Neuronal stem cell (in vitro differentiated cells): ENCODE data around the gene BABAM2.

Experiments used
- DNase-seq: peaks from one replicate; pipeline ENCODE4 v3.0.0-alpha.2; 2013; ENCODE audit warnings: low spot score
- H2AFZ ChIP-seq: one replicate; pipeline ENCODE4 v1.6.1; 2013; ENCODE audit warnings: mild to moderate bottlenecking, low read length, inconsistent platforms
- H2AK5ac ChIP-seq: 2 replicates; pipeline ENCODE4 v1.6.1; 2013; ENCODE audit warnings: low read depth, mild to moderate bottlenecking, inconsistent platforms, low read length, moderate library complexity, mixed read lengths
- H2BK120ac ChIP-seq: 2 replicates; pipeline ENCODE4 v1.6.1; 2013; ENCODE audit warnings: low read depth, mild to moderate bottlenecking, inconsistent platforms, low read length, moderate library complexity, mixed read lengths
- H2BK12ac ChIP-seq: one replicate; pipeline ENCODE4 v1.6.1; 2013; ENCODE audit warnings: low read length, inconsistent platforms
- H2BK15ac ChIP-seq: 2 replicates; pipeline ENCODE4 v1.6.1; 2013; ENCODE audit warnings: mild to moderate bottlenecking, low read length, inconsistent platforms, mixed read lengths
- H2BK5ac ChIP-seq: one replicate; pipeline ENCODE4 v1.6.1; 2013; ENCODE audit warnings: inconsistent platforms, mild to moderate bottlenecking, low read length, moderate library complexity
- H3K14ac ChIP-seq: one replicate; pipeline ENCODE4 v1.6.1; 2013; ENCODE audit warnings: low read length, inconsistent platforms
- H3K18ac ChIP-seq: 2 replicates; pipeline ENCODE4 v1.6.1; 2013; ENCODE audit warnings: low read length, inconsistent platforms
- H3K23ac ChIP-seq: 2 replicates; pipeline ENCODE4 v1.6.1; 2013; ENCODE audit warnings: low read depth, mild to moderate bottlenecking, mixed read lengths, low read length, inconsistent platforms; ENCODE audit not compliant: poor library complexity
- H3K27ac ChIP-seq: replicated peaks from 3 replicates; pipeline ENCODE4 v1.5.1; 2013; ENCODE audit warnings: low read length, inconsistent platforms
- H3K27me3 ChIP-seq, 3 experiments: 2 replicates each; pipeline ENCODE4 v1.6.1; 2013; ENCODE audit warnings: low read length in 3 of 3, mild to moderate bottlenecking in 2 of 3, inconsistent platforms in 1 of 3, low read depth in 1 of 3, mixed read lengths in 1 of 3, moderate library complexity in 1 of 3; ENCODE audit not compliant: control insufficient read depth in 3 of 3, insufficient read depth in 3 of 3
- H3K36me3 ChIP-seq, 2 donors: replicated peaks in 1 of 2; 2 replicates each; pipeline ENCODE4 v1.6.1; 2013; ENCODE audit warnings: low read length in 2 of 2; ENCODE audit not compliant: control insufficient read depth in 2 of 2, insufficient read depth in 2 of 2
- H3K4ac ChIP-seq: 2 replicates; pipeline ENCODE4 v1.6.1; 2013; ENCODE audit warnings: inconsistent platforms, mild to moderate bottlenecking, low read length, moderate library complexity
- H3K4me1 ChIP-seq, 2 donors: 1 replicate in 1 of 2; 2 replicates in 1 of 2; pipeline ENCODE4 v1.6.1; 2013; ENCODE audit warnings: low read length in 2 of 2, low read depth in 1 of 2; ENCODE audit not compliant: control insufficient read depth in 2 of 2, insufficient read depth in 1 of 2
- H3K4me2 ChIP-seq: one replicate; pipeline ENCODE4 v1.6.1; 2013; ENCODE audit warnings: mild to moderate bottlenecking, low read length, inconsistent platforms; ENCODE audit not compliant: insufficient read depth, poor library complexity, severe bottlenecking
- H3K4me3 ChIP-seq, 2 donors: 2 replicates each; pipeline ENCODE4 v1.5.1; 2013; ENCODE audit warnings: low read length in 2 of 2, mild to moderate bottlenecking in 2 of 2, inconsistent platforms in 1 of 2, moderate library complexity in 1 of 2
- H3K79me1 ChIP-seq: one replicate; pipeline ENCODE4 v1.6.1; 2013; ENCODE audit warnings: low read depth, mild to moderate bottlenecking, inconsistent platforms, low read length, moderate library complexity
- H3K9ac ChIP-seq: one replicate; pipeline ENCODE4 v1.6.1; 2013; ENCODE audit warnings: mild to moderate bottlenecking, low read depth, low read length, inconsistent platforms; ENCODE audit not compliant: poor library complexity
- H3K9me3 ChIP-seq, 2 donors: replicated peaks in 1 of 2; 2 replicates each; pipeline versions ENCODE3 to v1.6.1; 2013; ENCODE audit warnings: low read length in 2 of 2, mild to moderate bottlenecking in 2 of 2, inconsistent platforms in 1 of 2, low read depth in 1 of 2, mixed read lengths in 1 of 2, moderate library complexity in 1 of 2; ENCODE audit not compliant: control insufficient read depth in 2 of 2, insufficient read depth in 1 of 2
- H4K8ac ChIP-seq: one replicate; pipeline ENCODE4 v1.6.1; 2013; ENCODE audit warnings: low read depth, mild to moderate bottlenecking, inconsistent platforms, low read length, moderate library complexity
- H4K91ac ChIP-seq: one replicate; pipeline ENCODE4 v1.6.1; 2013; ENCODE audit warnings: low read length, low read depth, mild to moderate bottlenecking, inconsistent platforms; ENCODE audit not compliant: poor library complexity
- WGBS, 2 donors: extraction: QIAGEN DNeasy Blood & Tissue Kit; methylation state at CpG; one replicate each; pipeline ENCODE4 v1.1.7; 2013; ENCODE audit warnings: missing lambda C conversion rate in 2 of 2, mixed read lengths in 1 of 2; ENCODE audit not compliant: insufficient read length in 2 of 2, insufficient replicate concordance in 1 of 2; ENCODE audit errors: extremely low coverage in 2 of 2; 5-methylcytosine and 5-hydroxymethylcytosine counted together

BABAM2 gene

DNA sequence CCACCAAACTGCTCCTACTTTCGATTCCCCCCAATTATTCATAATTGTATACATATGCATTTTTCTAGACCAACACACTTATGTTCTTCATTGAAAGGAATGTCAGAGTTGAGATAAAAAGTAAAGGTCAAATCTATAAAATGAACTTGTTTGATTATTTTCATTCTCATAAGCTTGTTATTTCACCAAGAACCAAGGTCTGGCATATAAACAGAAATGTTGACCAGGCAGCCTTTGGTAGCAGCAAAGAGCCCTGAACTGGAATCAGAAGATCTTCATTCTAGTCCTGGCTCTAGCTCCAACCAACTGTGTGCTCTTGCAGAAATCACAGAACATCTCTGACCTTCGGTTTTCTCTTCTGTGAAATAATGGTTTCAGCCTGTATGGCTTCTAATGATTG lies 43.2 kb upstream of the BABAM2 start:
- no peaks in the 10 kb centered on the region for H3K36me3 ChIP-seq
- H4K91ac ChIP-seq: no peak overlapping the region
- no peak overlapping the region for H3K18ac ChIP-seq
- H3K23ac ChIP-seq: no peak overlapping the region
- no peak overlapping the region for H2AFZ ChIP-seq
- no peak overlapping the region for H3K9ac ChIP-seq
- H3K27ac ChIP-seq: no peak overlapping the region
- H3K4ac ChIP-seq: no peak overlapping the region
- H2AK5ac ChIP-seq: no peak overlapping the region
- WGBS, 2 donors: no CpG with 5 or more reads among the region's 2 CpGs
- no peaks in the 10 kb centered on the region for H3K79me1 ChIP-seq
- H3K4me1 ChIP-seq: no peaks in the 10 kb centered on the region
- H3K4me2 ChIP-seq: no peak overlapping the region
- no peak overlapping the region for H3K4me3 ChIP-seq
- H4K8ac ChIP-seq: no peak overlapping the region
- DNase-seq: no peak
- no peak overlapping the region for H3K14ac ChIP-seq
- no peaks in the 10 kb centered on the region for H3K9me3 ChIP-seq
- no peak overlapping the region for H2BK12ac ChIP-seq
- H3K27me3 ChIP-seq: no peaks in the 10 kb centered on the region
- H2BK120ac ChIP-seq: no peak overlapping the region
- no peak overlapping the region for H2BK15ac ChIP-seq
- H2BK5ac ChIP-seq: no peak overlapping the region

DNA sequence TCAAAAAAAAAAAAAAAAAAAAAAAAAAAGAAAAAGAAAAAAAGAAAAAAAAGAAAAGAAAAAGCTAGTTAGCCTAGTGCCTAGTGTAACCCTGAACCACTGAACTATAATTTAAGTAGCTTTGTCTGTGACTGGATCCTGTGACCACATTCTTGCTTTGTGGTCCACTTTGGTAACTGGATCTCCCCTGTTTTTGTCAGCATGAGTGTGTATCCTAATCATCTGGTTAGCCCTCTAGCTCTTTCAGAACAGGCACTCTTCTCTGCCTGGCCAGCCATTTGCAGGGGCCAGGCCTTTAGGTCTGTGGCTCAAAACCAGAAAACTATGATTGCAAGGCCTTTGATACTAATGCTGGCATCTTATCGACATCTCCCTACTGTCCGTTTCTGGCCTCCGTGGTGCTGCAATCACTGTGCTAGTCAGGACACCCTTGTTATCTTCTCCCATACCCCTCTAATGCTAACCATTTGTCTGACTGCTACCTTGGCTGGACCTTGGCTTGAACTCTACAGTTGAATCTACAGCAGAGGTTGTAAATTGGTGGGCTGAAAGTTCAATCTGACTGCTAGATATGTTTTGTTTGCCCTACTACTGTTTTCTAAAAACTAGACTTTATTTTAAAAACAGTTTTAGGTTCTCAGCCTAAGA lies 40.8 kb upstream of the BABAM2 start:
- Histone ChIP-seq H2BK120ac (no peak overlapping the region), H4K8ac (no peak overlapping the region), H2AK5ac (no peak overlapping the region), H3K36me3 (peaks cover 0 to 2% of the 10 kb centered on the region in 2 donors), H3K4me1 (no peaks in the 10 kb centered on the region), H3K4me3 (no peak overlapping the region), H3K27ac (no peak overlapping the region), H3K79me1 (no peaks in the 10 kb centered on the region), H3K27me3 (no peaks in the 10 kb centered on the region), H4K91ac (no peak overlapping the region), H2AFZ (no peak overlapping the region), H3K14ac (no peak overlapping the region), H3K18ac (no peak overlapping the region), H2BK5ac (no peak overlapping the region), H3K23ac (no peak overlapping the region), H2BK12ac (no peak overlapping the region), H3K4me2 (no peak overlapping the region), H2BK15ac (no peak overlapping the region), H3K4ac (no peak overlapping the region), H3K9ac (no peak overlapping the region), H3K9me3 (peaks cover 3 to 5% of the 10 kb centered on the region in 2 donors)
- WGBS, 2 donors: no CpG with 5 or more reads among the region's 3 CpGs
- no peak for DNase-seq

DNA sequence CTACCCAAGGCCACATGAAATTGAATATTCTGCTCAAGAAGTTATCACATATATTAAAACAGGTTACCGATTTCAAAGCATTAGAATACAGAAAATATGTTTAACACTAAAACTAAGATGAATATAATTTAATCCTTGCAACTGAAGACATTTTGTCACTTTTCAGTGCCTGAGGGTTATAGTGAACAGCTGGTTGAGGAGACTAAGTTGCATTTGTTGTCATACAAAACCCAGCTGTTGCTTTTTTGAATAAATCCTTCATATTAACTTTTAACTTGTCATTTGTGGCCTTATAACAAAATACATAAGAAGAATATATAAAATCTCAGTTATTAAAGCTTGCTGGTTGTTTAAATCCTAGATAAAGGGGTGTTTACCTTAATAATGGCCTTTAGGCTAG lies 37.8 kb upstream of the BABAM2 start:
- Histone ChIP-seq H3K27ac (no peak overlapping the region), H3K27me3 (no peaks in the 10 kb centered on the region), H2AFZ (no peak overlapping the region), H3K9ac (no peak overlapping the region), H2BK5ac (no peak overlapping the region), H2BK15ac (no peak overlapping the region), H3K36me3 (peaks cover 0 to 2% of the 10 kb centered on the region in 2 donors), H2BK12ac (no peak overlapping the region), H3K4me2 (no peak overlapping the region), H4K91ac (no peak overlapping the region), H2BK120ac (no peak overlapping the region), H3K4ac (no peak overlapping the region), H3K79me1 (no peaks in the 10 kb centered on the region), H3K18ac (no peak overlapping the region), H3K23ac (no peak overlapping the region), H3K4me1 (no peaks in the 10 kb centered on the region), H2AK5ac (no peak overlapping the region), H3K4me3 (no peak overlapping the region), H4K8ac (no peak overlapping the region), H3K9me3 (peaks cover 4 to 9% of the 10 kb centered on the region in 2 donors), H3K14ac (no peak overlapping the region)
- no CpG with 5 or more reads among the region's 1 CpG for WGBS, 2 donors
- DNase-seq: no peak

DNA sequence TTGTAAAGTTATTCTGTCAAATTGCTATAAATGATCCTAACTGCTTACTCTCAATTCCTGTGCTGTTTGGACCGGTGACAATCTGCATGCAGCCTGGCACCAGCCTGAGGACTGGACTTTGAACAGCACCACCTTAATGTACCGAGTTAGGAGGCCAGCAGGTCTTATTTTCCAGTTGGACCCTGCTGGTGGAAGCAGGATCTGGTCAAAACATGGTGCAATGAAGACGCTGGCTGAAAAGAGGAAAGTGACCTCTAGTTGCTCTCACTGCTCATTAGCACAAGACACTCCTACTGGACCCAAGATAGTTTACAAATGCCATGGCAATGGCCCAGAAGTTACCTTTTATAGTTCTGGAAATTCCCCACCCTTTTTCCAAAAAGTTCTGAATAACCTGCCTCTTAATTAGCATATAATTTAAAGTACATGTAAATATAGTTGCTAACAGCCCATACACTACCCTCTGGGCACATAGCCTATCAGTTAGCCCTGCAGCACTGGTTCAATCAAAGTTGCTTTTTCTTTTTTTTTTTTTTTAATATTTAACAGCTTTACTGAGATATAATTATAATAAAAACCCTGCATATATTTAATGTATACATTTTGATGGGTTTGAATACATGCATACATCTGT lies 36.2 kb upstream of the BABAM2 start:
- H3K9ac ChIP-seq: no peak overlapping the region
- H4K8ac ChIP-seq: no peak overlapping the region
- no peak overlapping the region for H2BK5ac ChIP-seq
- no peak overlapping the region for H3K4me2 ChIP-seq
- H3K23ac ChIP-seq: no peak overlapping the region
- no peak overlapping the region for H2AK5ac ChIP-seq
- H3K79me1 ChIP-seq: no peaks in the 10 kb centered on the region
- no peaks in the 10 kb centered on the region for H3K27me3 ChIP-seq
- H3K18ac ChIP-seq: no peak overlapping the region
- peaks cover 0 to 2% of the 10 kb centered on the region in 2 donors for H3K36me3 ChIP-seq
- no peaks in the 10 kb centered on the region for H3K4me1 ChIP-seq
- H2BK15ac ChIP-seq: no peak overlapping the region
- no peak for DNase-seq
- H3K27ac ChIP-seq: no peak overlapping the region
- no peak overlapping the region for H4K91ac ChIP-seq
- no peak overlapping the region for H3K14ac ChIP-seq
- H3K9me3 ChIP-seq: peaks cover 4 to 15% of the 10 kb centered on the region in 2 donors
- H3K4me3 ChIP-seq: no peak overlapping the region
- H3K4ac ChIP-seq: no peak overlapping the region
- no peak overlapping the region for H2BK120ac ChIP-seq
- H2AFZ ChIP-seq: no peak overlapping the region
- no peak overlapping the region for H2BK12ac ChIP-seq
- WGBS, 2 donors: no CpG with 5 or more reads among the region's 3 CpGs
